ENCODE measurements around the gene CFAP221. TPM values are rescaled to one million over a fixed set of nuclear protein-coding genes. Genes with fewer than 3 reads are reported as not detected.

The CFAP221 gene
- total and polyA plus RNA-seq, 10 of the 15 experiments (the other 5 are each of a cell fraction or from before 2014, with no cell fraction given), result not detected

DNA sequence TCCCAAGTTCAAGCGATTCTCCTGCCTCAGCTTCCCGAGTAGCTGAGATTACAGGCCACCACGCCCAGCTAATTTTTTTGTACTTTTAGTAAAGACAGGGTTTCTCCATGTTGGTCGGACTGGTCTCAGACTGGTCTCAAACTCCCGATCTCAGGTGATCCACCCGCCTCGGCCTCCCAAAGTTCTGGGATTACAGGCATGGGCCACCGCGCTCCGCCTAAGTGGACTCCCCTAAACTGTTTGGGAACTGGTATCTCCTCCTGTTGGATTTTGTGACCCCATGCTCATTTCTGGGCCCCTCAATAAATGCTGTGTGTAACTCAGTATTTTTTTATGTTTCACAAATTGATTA is 25.2 kb upstream of the CFAP221 start:
- DNase-seq (ENCODE audit: low read depth, low spot score) (no peak), FAIRE-seq (no peak), ATAC-seq (no peak)
- ChIA-PET RAD21 (ENCODE audit: unreplicated experiment) (no interaction called here), POLR2A (no interaction called here), SMC1A (ENCODE audit: uncharacterized antibody, unreplicated experiment) (no interaction called here), CTCF (interaction anchor here (0.8 to 1.3 kb wide), 2 partner anchors 12 to 39 kb away, joined by 4 read pairs; no protein-coding TSS in a partner anchor)
- Histone ChIP-seq H3K27ac (ENCODE audit: control insufficient read depth, insufficient read depth) (no peak overlapping the region), H2AFZ (ENCODE audit: control insufficient read depth, low read depth, low read length) (no peak overlapping the region), H3K36me3 (ENCODE audit: control insufficient read depth in 2 of 2, insufficient read depth in 2 of 2, low read length in 1 of 2) (no peaks in the 10 kb centered on the region), H4K20me1 (ENCODE audit: control insufficient read depth, insufficient read depth) (no peaks in the 10 kb centered on the region), H3K4me3 (no peak overlapping the region), H3K9me3 (replicated peaks; ENCODE audit: control insufficient read depth, insufficient read depth, low read length) (no peaks in the 10 kb centered on the region), H3K4me1 (ENCODE audit: control insufficient read depth, insufficient read depth, low read length) (no peaks in the 10 kb centered on the region; the same call in 1 of the 2 replicates), H3K27me3 (replicated peaks in 1 of 2; ENCODE audit: control insufficient read depth in 2 of 2, insufficient read depth in 2 of 2, low read length in 1 of 2) (peaks cover 3 to 5% of the 10 kb centered on the region in 2 experiments; a peak in 3 of 4 replicates), H3K79me2 (ENCODE audit: control insufficient read depth, insufficient read depth, low read length) (no peaks in the 10 kb centered on the region), H3K4me2 (ENCODE audit: control insufficient read depth, insufficient read depth) (no peak overlapping the region), H3K9ac (ENCODE audit: control insufficient read depth, insufficient read depth, low read length) (no peak overlapping the region)
- TF ChIP-seq CHD4 (IDR thresholded peaks at IDR 0.05) (no peak), BRCA1 (IDR thresholded peaks at IDR 0.05; ENCODE audit: low read depth, low read length) (no peak), TBL1XR1 (IDR thresholded peaks at IDR 0.05; ENCODE audit: low read depth, low read length) (no peak), NFXL1 (IDR thresholded peaks at IDR 0.05; ENCODE audit: borderline replicate concordance) (no peak), RUNX3 (IDR thresholded peaks at IDR 0.05; ENCODE audit: low read length) (no peak), GATAD2B (conservative IDR thresholded peaks at IDR 0.05; ENCODE audit: low read depth) (no peak), CTCF (IDR thresholded peaks at IDR 0.05 in 2 of 3, conservative IDR thresholded peaks at IDR 0.05 in 1 of 3; ENCODE audit: control insufficient read depth in 2 of 3, extremely low read depth in 1 of 3, insufficient read depth in 1 of 3, low read depth in 3 of 3, low read length in 3 of 3) (no peak), EGR1 (IDR thresholded peaks at IDR 0.05; ENCODE audit: borderline replicate concordance in 1 of 2, low read depth in 2 of 2, low read length in 2 of 2) (no peak), JUNB (IDR thresholded peaks at IDR 0.05) (no peak), YY1 (IDR thresholded peaks at IDR 0.05; ENCODE audit: low read depth, low read length) (no peak), YBX1 (IDR thresholded peaks at IDR 0.05) (no peak), MYB (IDR thresholded peaks at IDR 0.05; ENCODE audit: borderline replicate concordance, low read depth, low read length) (no peak), MTA3 (IDR thresholded peaks at IDR 0.05; ENCODE audit: borderline replicate concordance, low read length) (no peak)
- TF ChIP-seq, protein P1, sequence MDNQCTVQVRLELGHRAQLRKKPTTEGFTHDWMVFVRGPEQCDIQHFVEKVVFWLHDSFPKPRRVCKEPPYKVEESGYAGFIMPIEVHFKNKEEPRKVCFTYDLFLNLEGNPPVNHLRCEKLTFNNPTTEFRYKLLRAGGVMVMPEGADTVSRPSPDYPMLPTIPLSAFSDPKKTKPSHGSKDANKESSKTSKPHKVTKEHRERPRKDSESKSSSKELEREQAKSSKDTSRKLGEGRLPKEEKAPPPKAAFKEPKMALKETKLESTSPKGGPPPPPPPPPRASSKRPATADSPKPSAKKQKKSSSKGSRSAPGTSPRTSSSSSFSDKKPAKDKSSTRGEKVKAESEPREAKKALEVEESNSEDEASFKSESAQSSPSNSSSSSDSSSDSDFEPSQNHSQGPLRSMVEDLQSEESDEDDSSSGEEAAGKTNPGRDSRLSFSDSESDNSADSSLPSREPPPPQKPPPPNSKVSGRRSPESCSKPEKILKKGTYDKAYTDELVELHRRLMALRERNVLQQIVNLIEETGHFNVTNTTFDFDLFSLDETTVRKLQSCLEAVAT (IDR thresholded peaks at IDR 0.05), result no peak
- TF ChIP-seq, protein P2, sequence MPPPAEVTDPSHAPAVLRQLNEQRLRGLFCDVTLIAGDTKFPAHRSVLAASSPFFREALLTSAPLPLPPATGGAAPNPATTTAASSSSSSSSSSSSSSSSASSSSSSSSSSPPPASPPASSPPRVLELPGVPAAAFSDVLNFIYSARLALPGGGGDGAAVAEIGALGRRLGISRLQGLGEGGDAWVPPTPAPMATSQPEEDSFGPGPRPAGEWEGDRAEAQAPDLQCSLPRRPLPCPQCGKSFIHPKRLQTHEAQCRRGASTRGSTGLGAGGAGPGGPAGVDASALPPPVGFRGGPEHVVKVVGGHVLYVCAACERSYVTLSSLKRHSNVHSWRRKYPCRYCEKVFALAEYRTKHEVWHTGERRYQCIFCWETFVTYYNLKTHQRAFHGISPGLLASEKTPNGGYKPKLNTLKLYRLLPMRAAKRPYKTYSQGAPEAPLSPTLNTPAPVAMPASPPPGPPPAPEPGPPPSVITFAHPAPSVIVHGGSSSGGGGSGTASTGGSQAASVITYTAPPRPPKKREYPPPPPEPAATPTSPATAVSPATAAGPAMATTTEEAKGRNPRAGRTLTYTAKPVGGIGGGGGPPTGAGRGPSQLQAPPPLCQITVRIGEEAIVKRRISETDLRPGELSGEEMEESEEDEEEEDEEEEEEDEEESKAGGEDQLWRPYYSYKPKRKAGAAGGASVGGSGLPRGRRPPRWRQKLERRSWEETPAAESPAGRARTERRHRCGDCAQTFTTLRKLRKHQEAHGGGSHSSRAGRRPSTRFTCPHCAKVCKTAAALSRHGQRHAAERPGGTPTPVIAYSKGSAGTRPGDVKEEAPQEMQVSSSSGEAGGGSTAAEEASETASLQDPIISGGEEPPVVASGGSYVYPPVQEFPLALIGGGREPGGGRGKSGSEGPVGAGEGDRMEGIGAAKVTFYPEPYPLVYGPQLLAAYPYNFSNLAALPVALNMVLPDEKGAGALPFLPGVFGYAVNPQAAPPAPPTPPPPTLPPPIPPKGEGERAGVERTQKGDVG (CRISPR knock-in tag; IDR thresholded peaks at IDR 0.05), result no peak
- TF ChIP-seq, protein P3, sequence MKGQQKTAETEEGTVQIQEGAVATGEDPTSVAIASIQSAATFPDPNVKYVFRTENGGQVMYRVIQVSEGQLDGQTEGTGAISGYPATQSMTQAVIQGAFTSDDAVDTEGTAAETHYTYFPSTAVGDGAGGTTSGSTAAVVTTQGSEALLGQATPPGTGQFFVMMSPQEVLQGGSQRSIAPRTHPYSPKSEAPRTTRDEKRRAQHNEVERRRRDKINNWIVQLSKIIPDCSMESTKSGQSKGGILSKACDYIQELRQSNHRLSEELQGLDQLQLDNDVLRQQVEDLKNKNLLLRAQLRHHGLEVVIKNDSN (IDR thresholded peaks at IDR 0.05; ENCODE audit: borderline replicate concordance, extremely low read length, insufficient read depth, low read depth, low read length), result no peak
- in situ Hi-C loops (cut with MboI) (no loop called here), intact Hi-C loops (cut with micrococcal nuclease; ENCODE audit: unreplicated experiment) (no loop called here)
- no TSS peak for BruUV-seq (replicated peaks)
- 57% methylated on average over 10 of the region's 10 CpGs for WGBS (ENCODE audit: insufficient coverage, insufficient replicate concordance, low lambda C conversion rate, missing lambda C conversion rate)
